Bronchus fibroblast of lung (primary cell): Measurements from ENCODE around the gene EME1. TPM values are rescaled to one million over a fixed set of nuclear protein-coding genes. Genes with fewer than 3 reads are reported as not detected.

ENCODE experiments used
- total RNA-seq: library from RNA; depleted of rRNA; stranded (reverse); fragments of >200 nt; gene quantifications from 2 replicates; pipeline ENCODE4 v1.2.3, GENCODE V29; 2015

EME1 gene, protein sequence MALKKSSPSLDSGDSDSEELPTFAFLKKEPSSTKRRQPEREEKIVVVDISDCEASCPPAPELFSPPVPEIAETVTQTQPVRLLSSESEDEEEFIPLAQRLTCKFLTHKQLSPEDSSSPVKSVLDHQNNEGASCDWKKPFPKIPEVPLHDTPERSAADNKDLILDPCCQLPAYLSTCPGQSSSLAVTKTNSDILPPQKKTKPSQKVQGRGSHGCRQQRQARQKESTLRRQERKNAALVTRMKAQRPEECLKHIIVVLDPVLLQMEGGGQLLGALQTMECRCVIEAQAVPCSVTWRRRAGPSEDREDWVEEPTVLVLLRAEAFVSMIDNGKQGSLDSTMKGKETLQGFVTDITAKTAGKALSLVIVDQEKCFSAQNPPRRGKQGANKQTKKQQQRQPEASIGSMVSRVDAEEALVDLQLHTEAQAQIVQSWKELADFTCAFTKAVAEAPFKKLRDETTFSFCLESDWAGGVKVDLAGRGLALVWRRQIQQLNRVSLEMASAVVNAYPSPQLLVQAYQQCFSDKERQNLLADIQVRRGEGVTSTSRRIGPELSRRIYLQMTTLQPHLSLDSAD
- 10.8 and 15.6 TPM in 2 replicates for total RNA-seq

DNA sequence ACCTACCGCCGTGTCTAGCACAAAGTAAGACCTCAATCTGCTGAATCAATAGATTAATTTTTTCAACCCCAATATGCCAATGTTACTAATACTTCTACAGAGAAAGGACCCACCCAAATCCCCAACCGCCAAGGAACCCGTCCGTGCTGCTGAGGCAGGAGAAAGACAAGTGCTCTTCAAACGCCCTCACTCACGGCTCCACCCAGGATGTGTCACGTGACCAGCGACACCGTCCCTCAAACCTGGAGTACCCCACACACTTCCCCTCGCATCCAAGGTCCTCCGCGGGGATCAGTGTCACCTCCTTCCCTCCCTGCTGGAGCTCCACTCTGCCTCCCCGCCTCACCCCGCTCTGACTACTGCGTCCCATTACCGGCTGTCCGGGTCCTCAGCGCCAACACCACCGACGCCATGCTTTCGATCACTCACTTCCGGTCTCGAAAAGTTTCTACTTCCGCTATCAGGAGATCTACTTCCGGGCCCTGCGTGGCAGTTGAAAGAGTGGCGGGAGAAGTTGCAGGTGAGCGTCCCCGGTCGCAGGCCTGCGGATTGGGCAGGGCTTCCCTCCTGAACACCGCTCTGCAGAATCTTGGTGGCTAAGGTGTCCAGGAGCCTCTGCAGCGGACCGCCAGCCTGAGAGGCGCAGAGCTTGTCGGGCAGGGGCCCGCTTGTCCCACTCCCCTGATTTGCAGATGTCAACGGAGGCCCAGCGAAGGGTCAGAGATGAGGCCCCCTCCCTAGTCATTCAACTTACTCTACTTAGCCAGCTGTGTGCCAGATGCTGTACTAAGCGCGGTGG is at the start of gene EME1, which contains the start of gene MRPL27:
Gene EME1 (plus strand): TSS at position 472 of the 799 bp plus-strand sequence. CDS start 1,980 bp downstream, outside the sequence.
Gene MRPL27 (minus strand): TSS at position 427 of the 799 bp plus-strand sequence. CDS start 14 bp downstream, at position 413.

DNA sequence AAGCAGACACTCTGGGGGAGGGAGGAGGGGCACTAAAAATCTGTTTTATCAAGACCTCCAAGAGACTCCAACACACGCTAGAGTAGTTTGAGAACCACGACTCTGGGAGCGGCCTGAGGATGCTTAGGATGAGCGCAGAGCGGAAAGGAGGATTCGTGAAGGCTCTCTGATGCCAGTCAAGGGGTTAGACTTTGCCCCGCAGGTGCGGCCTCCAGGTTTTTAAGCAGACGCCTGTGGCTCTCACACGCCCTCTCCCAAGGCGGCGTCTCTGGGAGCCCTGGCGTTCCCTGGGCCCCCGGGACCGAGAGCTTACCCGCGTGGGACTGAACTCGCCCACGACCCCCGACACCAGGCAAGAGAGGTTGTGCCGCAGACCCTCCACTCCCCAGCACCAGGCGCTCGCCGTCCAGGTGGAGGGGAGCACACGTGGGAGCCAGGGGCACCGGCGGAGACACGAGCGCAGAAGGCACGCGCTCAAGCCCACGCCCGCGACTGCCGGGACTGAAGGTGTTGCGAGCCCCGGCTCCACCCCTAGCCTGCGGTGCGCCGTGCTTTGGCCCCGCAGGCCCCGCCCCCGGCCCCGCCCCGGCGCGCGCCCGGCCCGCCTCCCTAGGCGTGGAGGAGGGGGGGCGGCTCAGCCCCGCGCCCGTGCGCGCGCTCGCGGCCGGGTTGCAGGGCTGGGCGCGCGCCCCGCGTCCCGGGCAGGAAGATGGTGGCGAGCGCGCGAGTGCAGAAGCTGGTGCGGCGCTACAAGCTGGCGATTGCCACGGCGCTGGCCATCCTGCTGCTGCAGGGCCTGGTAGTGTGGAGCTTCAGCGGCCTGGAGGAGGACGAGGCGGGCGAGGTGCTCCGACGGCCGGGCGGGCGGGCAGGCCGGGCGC is 27.4 kb upstream of the EME1 start, which contains the start of gene XYLT2:
Gene XYLT2 (plus strand): TSS at position 695 of the 881 bp plus-strand sequence. CDS start 15 bp downstream, at position 710.

DNA sequence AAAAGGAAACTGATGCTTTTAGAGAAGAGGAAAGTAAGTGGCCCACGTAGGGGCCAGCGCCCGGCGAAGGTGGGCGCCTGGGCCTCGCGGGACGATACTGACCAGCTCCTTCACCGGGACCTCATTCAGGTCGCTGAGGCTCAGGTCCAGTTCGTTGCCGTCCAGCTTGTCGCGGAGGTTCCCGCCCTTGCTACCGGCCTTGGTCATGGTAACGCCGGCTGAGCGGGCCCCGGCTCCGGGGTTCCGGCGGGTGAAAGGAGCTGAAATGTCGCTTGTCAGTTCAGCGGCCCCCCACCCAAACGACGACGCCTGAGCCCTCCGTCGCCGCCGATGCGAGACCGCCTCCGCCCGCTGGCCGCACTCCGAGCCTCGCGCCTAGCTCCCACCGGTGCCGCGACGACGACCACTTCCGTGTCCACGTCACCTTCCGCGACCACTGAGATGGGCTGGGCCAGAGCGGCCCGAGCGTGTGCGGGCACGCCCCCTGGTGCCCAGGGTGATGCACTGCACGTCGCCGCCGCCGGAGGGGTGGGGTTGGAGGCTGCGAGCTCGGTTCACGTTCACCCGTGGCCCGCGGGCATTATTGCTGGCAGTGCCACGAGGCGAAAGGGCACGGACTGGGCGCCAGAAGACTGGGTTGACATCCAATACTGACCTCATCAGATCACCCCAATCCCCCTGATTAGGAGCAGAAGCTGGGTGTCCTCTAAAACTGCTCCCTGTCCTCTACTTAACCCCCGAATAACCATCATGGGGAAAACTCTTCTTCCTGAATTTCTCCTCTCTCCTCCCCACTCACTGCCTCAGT is 24.3 kb downstream of the EME1 start, which contains the start of gene LRRC59:
Gene LRRC59 (minus strand): TSS at position 413 of the 808 bp plus-strand sequence. CDS start 206 bp downstream, at position 207.

DNA sequence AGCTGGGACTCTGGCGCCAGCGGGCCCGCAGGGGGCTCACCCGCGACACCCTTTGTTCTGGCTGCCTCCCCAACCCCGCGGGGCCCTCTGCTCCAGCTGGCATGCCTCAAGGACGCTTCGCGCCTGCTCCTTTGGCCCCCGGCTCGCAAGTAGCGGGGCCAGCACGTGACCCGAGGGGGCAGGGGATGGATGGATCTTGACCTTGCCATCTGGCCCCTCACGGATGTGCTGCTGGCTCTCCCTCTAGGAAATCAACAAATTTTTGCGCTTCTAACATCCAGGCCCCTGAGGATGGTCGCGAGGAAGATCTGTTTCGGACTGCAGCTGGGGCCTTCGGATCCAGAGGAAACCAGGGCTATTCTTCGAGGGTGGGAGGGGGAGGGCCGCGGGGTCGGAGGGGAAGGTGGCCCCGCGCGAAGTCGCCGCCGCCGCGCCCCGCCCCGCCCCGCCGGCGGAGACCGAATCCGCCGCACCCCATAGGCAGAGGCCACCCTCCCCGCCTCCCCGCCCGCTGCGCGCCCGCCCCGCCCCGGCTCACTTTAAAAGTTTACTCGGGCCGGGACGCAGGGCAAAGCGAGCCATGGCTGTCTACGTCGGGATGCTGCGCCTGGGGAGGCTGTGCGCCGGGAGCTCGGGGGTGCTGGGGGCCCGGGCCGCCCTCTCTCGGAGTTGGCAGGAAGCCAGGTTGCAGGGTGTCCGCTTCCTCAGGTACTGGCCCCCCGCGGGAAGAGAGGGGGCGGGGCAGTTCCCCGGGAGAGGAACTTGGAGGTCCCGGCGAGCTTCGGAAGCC is 52.8 kb downstream of the EME1 start, which contains the start of gene ACSF2:
Gene ACSF2 (plus strand): TSS at position 537 of the 790 bp plus-strand sequence. CDS start 44 bp downstream, at position 581.

Other genes starting within 250 kb of the EME1 start
- 1.0 and 1.8 TPM in 2 replicates for gene SAMD14, start 243.1 kb upstream of the EME1 start, total RNA-seq
- gene PPP1R9B, start 222.6 kb upstream of the EME1 start, total RNA-seq: 30.5 and 32.3 TPM in 2 replicates
- gene SGCA, start 207.2 kb upstream of the EME1 start, total RNA-seq: 0.15 TPM in 1 of 2 replicates, not detected in the other
- gene COL1A1, start 171.6 kb upstream of the EME1 start, total RNA-seq: 924 and 938 TPM in 2 replicates
- under 0.01 and 0.15 TPM in 2 replicates for gene TMEM92, start 98.8 kb upstream of the EME1 start, total RNA-seq
- 39.8 and 40.3 TPM in 2 replicates for gene XYLT2, start 27.1 kb upstream of the EME1 start, total RNA-seq
- 114 and 130 TPM in 2 replicates for gene MRPL27, start within 50 bp of the EME1 start, total RNA-seq
- gene LRRC59, start 24.3 kb downstream of the EME1 start, total RNA-seq: 233 and 248 TPM in 2 replicates
- 12.3 and 18.3 TPM in 2 replicates for gene ACSF2, start 53.0 kb downstream of the EME1 start, total RNA-seq
- not detected in 2 replicates for gene CHAD, start 95.7 kb downstream of the EME1 start, total RNA-seq
- 15.8 and 20.5 TPM in 2 replicates for gene RSAD1, start 105.6 kb downstream of the EME1 start, total RNA-seq
- gene MYCBPAP, start 135.2 kb downstream of the EME1 start, total RNA-seq: 0.59 and 1.2 TPM in 2 replicates
- 0.15 TPM in 1 of 2 replicates, not detected in the other for gene EPN3, start 159.5 kb downstream of the EME1 start, total RNA-seq
- gene SPATA20, start 173.9 kb downstream of the EME1 start, total RNA-seq: 47.7 and 57.3 TPM in 2 replicates
- under 0.01 TPM in 2 replicates for gene CACNA1G, start 187.5 kb downstream of the EME1 start, total RNA-seq